Measurements from ENCODE around the gene NIPAL1.

Gene NIPAL1

GRCh38 chr4:48064349-48064748 lies 47.8 kb downstream of the NIPAL1 start:
- no peaks in the 10 kb centered on the region for H3K79me1 ChIP-seq (ENCODE audit: low read length)
- H4K91ac ChIP-seq (ENCODE audit: low read depth, low read length), result no peak overlapping the region
- H3K14ac ChIP-seq (ENCODE audit: low read length), result no peak overlapping the region
- peak overlapping the region; percentile 66 for H3K9ac ChIP-seq (ENCODE audit: low read length)
- no peak overlapping the region for H2AFZ ChIP-seq (ENCODE audit: insufficient read depth, low read length, poor library complexity)
- no peak overlapping the region for H3K18ac ChIP-seq (ENCODE audit: low read length)
- H3K4ac ChIP-seq (ENCODE audit: low read depth, low read length), result no peak overlapping the region
- no peak overlapping the region for H4K8ac ChIP-seq (ENCODE audit: low read depth, low read length)
- no peaks in the 10 kb centered on the region for H3K27me3 ChIP-seq (ENCODE audit: insufficient read depth, low read length)
- no peak overlapping the region for H2BK12ac ChIP-seq (ENCODE audit: low read length)
- no peak overlapping the region for H2BK5ac ChIP-seq (ENCODE audit: low read depth, low read length, poor library complexity)
- no peaks in the 10 kb centered on the region for H3K79me2 ChIP-seq (ENCODE audit: control insufficient read depth, insufficient read depth, low read length, poor library complexity)
- H3K4me3 ChIP-seq (ENCODE audit: low read depth, low read length), result no peak overlapping the region
- DNase-seq, result no peak
- no CpG with 5 or more reads among the region's 3 CpGs for WGBS (ENCODE audit: extremely low coverage, insufficient coverage, insufficient read length)
- no peaks in the 10 kb centered on the region for H3K9me3 ChIP-seq (ENCODE audit: insufficient read depth, low read depth, low read length)
- H3K23ac ChIP-seq (ENCODE audit: low read length), result no peak overlapping the region
- no peak overlapping the region for H2AK5ac ChIP-seq (ENCODE audit: low read length)
- H3K27ac ChIP-seq (ENCODE audit: low read depth, low read length), result no peak overlapping the region
- H2BK120ac ChIP-seq (ENCODE audit: insufficient read depth, low read length, poor library complexity), result no peak overlapping the region
- H3K4me1 ChIP-seq (ENCODE audit: control insufficient read depth in 1 of 2, insufficient read depth in 2 of 2, low read length in 2 of 2), result peaks cover 2 to 3% of the 10 kb centered on the region in 2 experiments
- H3K4me2 ChIP-seq (ENCODE audit: low read length), result no peak overlapping the region
- H3K36me3 ChIP-seq (ENCODE audit: control insufficient read depth in 1 of 2, insufficient read depth in 2 of 2, low read length in 2 of 2), result no peaks in the 10 kb centered on the region
- H4K12ac ChIP-seq (ENCODE audit: low read depth, low read length), result no peak overlapping the region

DNA sequence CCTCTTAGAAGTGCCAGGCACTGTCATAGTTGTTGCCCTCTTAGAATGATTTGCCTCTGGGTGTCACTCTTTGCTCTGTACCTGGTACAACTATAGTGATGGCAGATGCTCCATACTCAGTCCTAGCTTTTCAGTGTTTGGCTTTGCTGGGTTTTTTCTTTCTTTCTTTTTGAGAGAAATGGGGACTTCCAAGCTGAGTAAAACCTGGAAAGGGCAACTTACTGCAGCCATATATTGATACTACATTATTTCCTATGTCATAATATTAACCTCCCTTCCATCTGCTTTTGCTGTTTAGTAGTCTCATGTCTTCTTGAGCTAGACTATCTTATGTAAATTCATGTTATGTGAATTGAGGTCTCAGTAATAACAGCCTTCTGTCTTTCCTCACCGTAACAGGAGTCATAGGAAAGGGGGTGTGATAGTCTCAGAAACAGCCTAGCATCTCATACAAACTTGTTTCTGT lies 49.0 kb downstream of the NIPAL1 start:
- Histone ChIP-seq H2AK5ac (ENCODE audit: low read length) (no peak overlapping the region), H3K4me1 (ENCODE audit: control insufficient read depth in 1 of 2, insufficient read depth in 2 of 2, low read length in 2 of 2) (no peaks in the 10 kb centered on the region), H2AFZ (ENCODE audit: insufficient read depth, low read length, poor library complexity) (no peak overlapping the region), H2BK12ac (ENCODE audit: low read length) (no peak overlapping the region), H3K23ac (ENCODE audit: low read length) (no peak overlapping the region), H3K27ac (ENCODE audit: low read depth, low read length) (no peak overlapping the region), H4K91ac (ENCODE audit: low read depth, low read length) (no peak overlapping the region), H3K9ac (ENCODE audit: low read length) (no peak overlapping the region), H3K9me3 (ENCODE audit: insufficient read depth, low read depth, low read length) (no peaks in the 10 kb centered on the region), H3K79me1 (ENCODE audit: low read length) (no peaks in the 10 kb centered on the region), H3K14ac (ENCODE audit: low read length) (no peak overlapping the region), H3K27me3 (ENCODE audit: insufficient read depth, low read length) (no peaks in the 10 kb centered on the region), H3K4me2 (ENCODE audit: low read length) (no peak overlapping the region), H3K4ac (ENCODE audit: low read depth, low read length) (no peak overlapping the region), H3K18ac (ENCODE audit: low read length) (no peak overlapping the region), H3K79me2 (ENCODE audit: control insufficient read depth, insufficient read depth, low read length, poor library complexity) (no peaks in the 10 kb centered on the region), H4K8ac (ENCODE audit: low read depth, low read length) (no peak overlapping the region), H3K4me3 (ENCODE audit: low read depth, low read length) (no peak overlapping the region), H2BK120ac (ENCODE audit: insufficient read depth, low read length, poor library complexity) (no peak overlapping the region), H3K36me3 (ENCODE audit: control insufficient read depth in 1 of 2, insufficient read depth in 2 of 2, low read length in 2 of 2) (no peaks in the 10 kb centered on the region), H2BK5ac (ENCODE audit: low read depth, low read length, poor library complexity) (no peak overlapping the region), H4K12ac (ENCODE audit: low read depth, low read length) (no peak overlapping the region)
- WGBS (ENCODE audit: extremely low coverage, insufficient coverage, insufficient read length), result no CpG with 5 or more reads among the region's 1 CpG
- DNase-seq, result no peak

DNA sequence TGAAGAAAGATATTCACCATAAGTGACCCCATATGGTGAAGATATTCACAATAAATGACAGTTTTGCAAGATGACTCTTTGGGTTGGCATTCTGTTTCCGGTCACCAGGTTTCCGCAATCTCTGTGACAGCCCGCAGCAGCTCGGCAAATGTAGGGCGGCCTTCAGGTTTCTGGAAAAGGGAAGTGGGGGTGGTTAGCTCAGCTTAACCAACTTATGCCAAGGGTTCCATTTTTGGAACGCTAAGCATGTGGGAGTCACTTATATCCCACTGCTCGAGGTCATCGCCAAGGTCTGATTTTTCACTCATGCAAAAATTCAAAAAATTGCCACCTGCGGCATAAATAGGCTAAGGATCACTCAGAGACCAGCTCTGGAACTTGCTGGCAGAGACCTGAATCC lies 51.0 kb downstream of the NIPAL1 start:
- H3K9me3 ChIP-seq (ENCODE audit: insufficient read depth, low read depth, low read length), result no peaks in the 10 kb centered on the region
- WGBS (ENCODE audit: extremely low coverage, insufficient coverage, insufficient read length), result no CpG with 5 or more reads among the region's 9 CpGs
- H2BK120ac ChIP-seq (ENCODE audit: insufficient read depth, low read length, poor library complexity), result no peak overlapping the region

GRCh38 chr4:48068182-48068581 lies 51.6 kb downstream of the NIPAL1 start:
- H3K79me2 ChIP-seq (ENCODE audit: control insufficient read depth, insufficient read depth, low read length, poor library complexity), result no peaks in the 10 kb centered on the region
- H3K36me3 ChIP-seq (ENCODE audit: control insufficient read depth in 1 of 2, insufficient read depth in 2 of 2, low read length in 2 of 2), result no peaks in the 10 kb centered on the region
- no peak overlapping the region for H3K14ac ChIP-seq (ENCODE audit: low read length)
- no peaks in the 10 kb centered on the region for H3K27me3 ChIP-seq (ENCODE audit: insufficient read depth, low read length)
- no CpG with 5 or more reads among the region's 2 CpGs for WGBS (ENCODE audit: extremely low coverage, insufficient coverage, insufficient read length)
- no peaks in the 10 kb centered on the region for H3K79me1 ChIP-seq (ENCODE audit: low read length)
- no peak overlapping the region for H4K91ac ChIP-seq (ENCODE audit: low read depth, low read length)
- H3K4me2 ChIP-seq (ENCODE audit: low read length), result no peak overlapping the region
- H3K23ac ChIP-seq (ENCODE audit: low read length), result no peak overlapping the region
- no peak overlapping the region for H2BK5ac ChIP-seq (ENCODE audit: low read depth, low read length, poor library complexity)
- no peaks in the 10 kb centered on the region for H3K4me1 ChIP-seq (ENCODE audit: control insufficient read depth in 1 of 2, insufficient read depth in 2 of 2, low read length in 2 of 2)
- no peak for DNase-seq
- no peak overlapping the region for H4K12ac ChIP-seq (ENCODE audit: low read depth, low read length)
- H4K8ac ChIP-seq (ENCODE audit: low read depth, low read length), result no peak overlapping the region
- no peak overlapping the region for H2BK12ac ChIP-seq (ENCODE audit: low read length)
- no peak overlapping the region for H2BK120ac ChIP-seq (ENCODE audit: insufficient read depth, low read length, poor library complexity)
- no peaks in the 10 kb centered on the region for H3K9me3 ChIP-seq (ENCODE audit: insufficient read depth, low read depth, low read length)
- H3K4me3 ChIP-seq (ENCODE audit: low read depth, low read length), result no peak overlapping the region
- no peak overlapping the region for H3K18ac ChIP-seq (ENCODE audit: low read length)
- H3K4ac ChIP-seq (ENCODE audit: low read depth, low read length), result no peak overlapping the region
- no peak overlapping the region for H2AFZ ChIP-seq (ENCODE audit: insufficient read depth, low read length, poor library complexity)
- no peak overlapping the region for H3K27ac ChIP-seq (ENCODE audit: low read depth, low read length)
- no peak overlapping the region for H3K9ac ChIP-seq (ENCODE audit: low read length)
- H2AK5ac ChIP-seq (ENCODE audit: low read length), result no peak overlapping the region

More for the DNA sequence above, 51.0 kb downstream of the NIPAL1 start:
- no peak overlapping the region for H3K9ac ChIP-seq (ENCODE audit: low read length)
- H4K8ac ChIP-seq (ENCODE audit: low read depth, low read length), result no peak overlapping the region
- DNase-seq, result peak; percentile 50 to 84
- no peak overlapping the region for H3K27ac ChIP-seq (ENCODE audit: low read depth, low read length)
- no peaks in the 10 kb centered on the region for H3K79me1 ChIP-seq (ENCODE audit: low read length)
- H3K14ac ChIP-seq (ENCODE audit: low read length), result no peak overlapping the region
- no peak overlapping the region for H3K18ac ChIP-seq (ENCODE audit: low read length)
- H3K23ac ChIP-seq (ENCODE audit: low read length), result no peak overlapping the region
- no peaks in the 10 kb centered on the region for H3K36me3 ChIP-seq (ENCODE audit: control insufficient read depth in 1 of 2, insufficient read depth in 2 of 2, low read length in 2 of 2)
- no peak overlapping the region for H2BK12ac ChIP-seq (ENCODE audit: low read length)
- no peak overlapping the region for H2BK5ac ChIP-seq (ENCODE audit: low read depth, low read length, poor library complexity)
- no peaks in the 10 kb centered on the region for H3K27me3 ChIP-seq (ENCODE audit: insufficient read depth, low read length)
- H3K79me2 ChIP-seq (ENCODE audit: control insufficient read depth, insufficient read depth, low read length, poor library complexity), result no peaks in the 10 kb centered on the region
- no peak overlapping the region for H4K91ac ChIP-seq (ENCODE audit: low read depth, low read length)
- H3K4me1 ChIP-seq (ENCODE audit: control insufficient read depth in 1 of 2, insufficient read depth in 2 of 2, low read length in 2 of 2), result no peaks in the 10 kb centered on the region
- no peak overlapping the region for H2AK5ac ChIP-seq (ENCODE audit: low read length)
- no peak overlapping the region for H3K4me3 ChIP-seq (ENCODE audit: low read depth, low read length)
- H2AFZ ChIP-seq (ENCODE audit: insufficient read depth, low read length, poor library complexity), result no peak overlapping the region
- H3K4me2 ChIP-seq (ENCODE audit: low read length), result no peak overlapping the region
- H3K4ac ChIP-seq (ENCODE audit: low read depth, low read length), result no peak overlapping the region
- no peak overlapping the region for H4K12ac ChIP-seq (ENCODE audit: low read depth, low read length)

Data from trophoblast cell (in vitro differentiated cells and primary cell).